GM10847 (cell line): ENCODE results near the gene CLDN19.

Experiments used
- POLR2A ChIP-seq: IDR thresholded peaks from 2 replicates; pipeline ENCODE4 v1.6.1; 2011; ENCODE audit not compliant: insufficient read length; ENCODE audit errors: extremely low read depth

The CLDN19 gene, protein sequence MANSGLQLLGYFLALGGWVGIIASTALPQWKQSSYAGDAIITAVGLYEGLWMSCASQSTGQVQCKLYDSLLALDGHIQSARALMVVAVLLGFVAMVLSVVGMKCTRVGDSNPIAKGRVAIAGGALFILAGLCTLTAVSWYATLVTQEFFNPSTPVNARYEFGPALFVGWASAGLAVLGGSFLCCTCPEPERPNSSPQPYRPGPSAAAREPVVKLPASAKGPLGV

DNA sequence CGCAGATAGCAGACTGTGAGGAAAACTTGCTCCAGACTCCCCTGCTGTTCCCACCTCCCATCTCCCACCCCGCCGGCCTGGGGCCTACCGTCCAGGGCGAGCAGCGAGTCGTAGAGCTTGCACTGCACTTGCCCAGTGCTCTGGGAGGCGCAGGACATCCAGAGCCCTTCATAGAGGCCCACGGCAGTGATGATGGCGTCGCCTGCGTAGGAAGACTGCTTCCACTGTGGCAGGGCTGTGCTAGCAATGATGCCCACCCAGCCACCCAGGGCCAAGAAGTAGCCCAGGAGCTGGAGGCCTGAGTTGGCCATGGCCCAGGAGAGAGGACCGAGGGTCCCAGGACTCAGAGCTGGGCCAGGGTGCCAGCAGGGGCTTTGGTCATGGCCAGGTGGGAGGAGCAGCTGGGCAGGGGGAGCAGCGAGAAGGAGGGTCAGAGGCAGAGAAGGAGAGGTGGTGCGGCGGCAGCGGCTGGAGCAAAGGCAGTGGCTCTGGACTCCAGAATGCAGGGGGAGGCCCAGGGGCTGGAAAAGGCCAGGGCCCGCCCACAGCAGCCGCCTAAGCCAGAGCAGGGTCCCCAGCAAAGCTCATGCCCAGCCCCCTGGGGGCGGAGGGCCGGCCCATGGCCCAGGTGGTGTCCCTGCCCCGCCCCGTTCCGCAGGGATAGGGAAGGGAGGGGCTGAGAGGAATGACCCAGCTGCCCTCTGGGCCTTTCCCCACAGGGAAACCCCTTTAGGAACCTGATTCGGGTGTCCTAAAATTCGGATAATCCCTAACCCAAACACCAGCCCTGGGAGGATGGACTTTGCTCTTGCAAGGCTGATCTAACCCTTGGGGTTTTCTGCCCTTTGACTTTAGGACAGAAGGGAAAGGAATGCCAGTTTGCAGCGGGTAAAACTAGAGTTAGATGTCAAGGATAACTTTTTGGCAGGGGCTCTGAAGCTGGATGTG lies at the start of gene CLDN19:
CLDN19 (minus strand) TSS at position 484 of the 948 bp plus-strand sequence; CDS start at position 311, 173 bp downstream.
- TF ChIP-seq POLR2A, result no peak

DNA sequence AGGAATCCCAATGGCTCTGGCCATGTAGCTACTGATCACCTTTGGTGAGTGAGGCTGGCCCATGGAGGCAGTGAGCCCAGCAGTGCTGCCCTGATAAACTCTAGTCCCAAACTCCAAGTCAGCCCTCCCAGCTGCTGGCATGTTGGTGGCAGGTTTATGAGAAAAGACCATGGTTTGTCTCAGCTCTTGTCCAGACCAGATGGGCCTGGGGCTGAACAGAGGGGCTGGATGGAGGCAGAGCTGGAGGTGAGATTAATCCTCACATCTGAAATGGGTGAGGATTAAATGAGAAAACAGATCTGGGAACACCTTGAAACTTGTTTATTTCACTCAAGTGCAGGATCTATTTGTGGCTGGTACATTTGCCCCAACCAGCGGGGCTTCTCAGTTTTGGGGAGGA lies 48.0 kb upstream of the CLDN19 start:
- TF ChIP-seq POLR2A, result no peak

DNA sequence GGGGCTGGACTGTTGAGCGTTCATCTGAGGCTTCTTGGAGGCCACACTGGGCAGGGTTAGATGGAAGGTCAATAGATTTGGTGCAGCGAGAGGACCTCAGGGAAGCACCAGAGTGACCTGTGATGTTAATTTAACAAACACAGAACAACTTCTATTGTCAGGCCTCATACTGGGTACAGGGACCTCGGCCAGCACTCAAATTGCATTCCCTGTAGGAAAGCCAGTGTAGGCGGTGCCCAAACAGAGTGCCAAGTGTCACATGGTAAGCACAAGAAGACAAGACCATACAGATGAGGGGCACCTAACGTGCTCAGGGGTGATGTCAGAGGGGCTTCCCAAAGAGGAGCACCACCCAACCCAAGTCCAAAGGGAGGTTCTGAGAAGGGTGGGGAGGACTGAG lies 46.1 kb upstream of the CLDN19 start:
- no peak for TF ChIP-seq POLR2A

DNA sequence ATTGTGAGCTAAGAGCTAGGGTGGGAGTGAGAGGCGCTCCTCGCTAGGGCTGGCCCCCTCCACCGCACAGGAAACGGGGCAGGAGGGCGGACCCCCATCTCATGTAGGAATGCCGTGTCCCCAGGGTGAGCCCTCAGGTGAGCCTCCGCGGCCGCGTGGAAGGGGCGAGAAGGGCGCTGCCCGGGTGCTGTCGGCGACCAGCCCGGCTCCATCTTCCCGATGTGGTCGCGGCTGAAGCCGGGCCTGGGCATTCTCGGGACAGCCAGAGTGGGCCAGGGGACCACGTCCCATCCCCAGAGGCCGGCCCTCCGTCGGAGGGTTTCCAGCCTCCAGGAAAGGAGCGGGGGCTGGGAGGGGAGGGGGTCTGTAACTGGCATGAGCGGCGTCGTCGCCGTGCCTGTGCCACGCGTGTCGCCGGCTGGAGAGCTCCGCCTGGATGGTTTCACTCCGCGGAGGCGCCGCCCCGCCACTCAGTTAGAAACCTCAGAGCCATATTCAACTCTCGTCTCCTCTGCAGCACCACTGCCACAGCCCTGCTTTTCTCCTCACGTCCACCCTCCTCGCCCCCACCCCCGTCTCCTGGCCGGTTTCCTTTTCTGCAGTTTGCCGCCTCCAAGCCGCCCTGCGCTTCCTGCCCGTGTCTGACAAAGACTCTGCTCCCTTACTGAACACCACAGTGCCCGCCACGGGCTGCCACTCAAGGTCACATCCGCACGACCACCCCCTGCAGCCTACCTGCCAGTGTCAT lies 45.1 kb upstream of the CLDN19 start, which contains the start of gene TMEM269:
TMEM269 (plus strand) TSS at position 46 of the 748 bp plus-strand sequence. CDS start 4,903 bp downstream, outside the sequence.
- no peak for TF ChIP-seq POLR2A

DNA sequence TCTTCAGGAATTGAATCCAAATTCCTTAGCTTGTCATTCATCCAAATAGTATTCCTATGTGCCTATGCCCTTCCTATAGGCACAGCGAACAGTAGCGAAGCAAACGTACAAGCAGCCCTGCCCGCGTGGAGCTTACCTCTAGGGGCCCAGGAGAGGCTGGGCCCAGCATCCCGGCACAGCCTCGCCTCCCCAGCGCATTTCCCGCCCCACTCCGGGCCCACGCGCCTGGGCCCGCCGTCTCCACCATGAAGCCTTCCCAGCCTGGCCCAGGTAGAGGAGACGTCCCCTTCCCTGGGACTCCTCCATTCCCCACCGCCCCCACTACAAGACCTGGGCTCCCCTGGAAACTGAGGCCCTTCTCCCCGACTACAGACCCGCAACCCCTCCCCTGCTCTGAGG lies 44.5 kb upstream of the CLDN19 start:
- no peak for TF ChIP-seq POLR2A

DNA sequence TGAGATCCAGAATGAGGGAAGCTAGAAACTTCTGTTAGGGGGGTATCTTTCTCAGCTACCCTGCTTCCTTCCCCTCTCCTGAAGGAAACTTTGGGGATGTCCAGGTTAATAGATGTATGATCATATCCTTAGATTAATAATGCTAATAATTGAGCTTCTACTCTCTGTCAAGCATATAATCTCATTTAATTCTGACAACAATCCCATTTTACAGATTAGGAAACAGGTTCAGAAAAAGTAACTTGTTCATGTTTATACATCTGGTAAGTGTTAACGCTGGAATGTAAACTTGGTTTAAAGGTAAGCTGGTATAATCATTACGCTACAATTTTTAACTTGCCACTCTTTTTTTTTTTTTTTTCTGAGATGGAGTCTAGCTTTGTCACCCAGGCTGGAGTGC lies 43.1 kb upstream of the CLDN19 start:
- no peak for TF ChIP-seq POLR2A

DNA sequence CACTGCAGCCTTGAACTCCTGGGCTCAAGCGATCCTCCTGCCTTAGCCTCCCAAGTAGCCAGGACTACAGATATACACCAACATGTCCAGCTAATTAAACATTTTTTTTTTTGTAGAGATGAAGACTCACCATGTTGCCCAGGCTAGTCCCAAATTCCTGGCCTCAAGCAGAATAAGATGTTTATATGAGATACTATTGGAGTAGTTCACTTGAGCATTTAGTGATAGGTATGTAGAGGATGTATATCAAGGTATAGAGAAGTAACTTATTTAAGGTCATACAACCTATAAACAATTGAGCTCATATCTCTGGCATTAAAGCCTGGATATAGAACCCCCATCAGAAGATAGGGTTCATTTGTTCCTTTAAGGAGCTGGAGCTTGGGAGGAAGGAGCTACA lies 40.1 kb upstream of the CLDN19 start:
- TF ChIP-seq POLR2A, result no peak

DNA sequence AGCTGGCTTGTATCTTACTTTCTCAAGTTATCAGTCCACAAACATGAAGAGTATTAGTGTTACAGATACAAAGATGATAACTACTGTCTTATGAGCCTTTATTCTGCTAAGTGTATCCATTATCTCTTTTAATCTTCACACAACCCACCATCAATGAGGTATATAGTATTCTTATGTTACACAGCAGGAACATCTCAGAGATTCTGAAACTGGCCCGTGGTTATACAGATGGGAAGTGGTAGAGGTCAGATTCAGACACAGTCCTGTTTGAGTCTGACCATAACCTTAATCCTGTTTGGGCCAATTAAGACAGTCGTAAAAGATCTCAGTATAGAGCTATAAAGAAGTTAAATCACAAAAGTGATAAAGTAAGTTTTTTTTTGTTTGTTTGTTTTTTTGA lies 39.7 kb upstream of the CLDN19 start:
- TF ChIP-seq POLR2A, result no peak

DNA sequence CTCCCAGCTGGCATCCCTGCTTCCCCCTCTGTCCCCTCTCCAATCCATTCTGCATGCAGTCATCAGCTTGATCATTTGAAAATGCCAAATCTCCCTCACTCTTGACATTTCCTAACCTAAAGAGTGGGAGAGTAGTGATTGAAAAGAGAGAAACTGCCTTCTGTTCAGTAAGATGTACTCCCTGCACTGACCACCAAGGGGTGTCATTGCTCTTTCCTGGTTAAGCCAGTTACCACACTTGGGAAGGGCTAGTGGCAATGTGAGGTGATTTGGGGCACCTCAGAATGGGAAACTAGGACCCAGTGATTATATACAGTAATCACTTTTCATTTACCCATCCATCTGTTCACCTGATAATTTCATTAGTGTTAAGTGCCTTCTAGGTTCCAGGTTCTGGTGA lies 37.8 kb upstream of the CLDN19 start:
- TF ChIP-seq POLR2A, result no peak

DNA sequence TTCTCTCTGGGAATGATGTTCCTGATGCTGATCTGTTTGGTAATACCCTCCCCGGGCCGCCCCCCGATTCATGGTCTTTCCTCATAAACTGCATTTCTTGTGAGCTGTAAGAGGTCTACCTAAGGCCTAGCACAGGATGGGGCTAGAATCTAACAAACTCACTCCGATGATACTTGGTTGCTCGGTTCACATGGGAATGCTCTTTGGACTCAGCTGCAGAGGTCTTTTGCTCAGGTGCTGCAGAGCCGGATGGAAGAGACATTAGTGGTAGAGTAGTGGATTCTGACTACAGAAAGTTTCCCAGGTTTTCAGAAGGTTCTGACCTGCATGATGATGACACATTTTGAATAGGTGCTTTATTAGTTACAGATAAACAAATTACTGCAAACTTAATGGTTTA lies 36.5 kb upstream of the CLDN19 start:
- no peak for TF ChIP-seq POLR2A

DNA sequence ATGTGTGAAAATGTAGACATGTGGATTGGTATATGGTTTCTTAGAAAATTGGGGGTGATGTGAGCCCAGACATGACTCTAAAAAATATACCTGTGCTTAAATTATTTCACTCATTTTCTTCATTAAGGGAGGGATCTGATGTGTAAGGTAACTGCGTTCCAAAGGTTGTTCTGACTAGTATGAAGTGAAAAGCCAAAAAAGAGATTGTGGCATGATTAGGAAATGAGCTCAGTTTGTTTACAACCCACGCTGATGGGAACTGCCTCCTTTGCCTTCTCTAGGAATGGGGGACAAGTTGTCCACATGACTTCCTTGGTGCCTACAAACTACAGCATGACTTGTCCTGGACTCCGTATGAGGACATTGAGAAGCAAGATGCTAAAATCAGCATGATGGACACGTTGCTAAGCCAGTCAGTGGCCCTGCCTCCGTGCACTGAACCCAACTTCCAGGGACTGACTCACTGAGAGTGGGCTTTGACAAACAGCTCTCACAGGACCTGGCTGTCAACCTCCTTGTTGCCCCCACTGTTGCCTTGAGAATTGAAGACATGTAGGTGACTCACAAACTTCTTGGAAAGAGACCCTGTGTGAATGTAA lies 35.0 kb upstream of the CLDN19 start:
- no peak for TF ChIP-seq POLR2A

DNA sequence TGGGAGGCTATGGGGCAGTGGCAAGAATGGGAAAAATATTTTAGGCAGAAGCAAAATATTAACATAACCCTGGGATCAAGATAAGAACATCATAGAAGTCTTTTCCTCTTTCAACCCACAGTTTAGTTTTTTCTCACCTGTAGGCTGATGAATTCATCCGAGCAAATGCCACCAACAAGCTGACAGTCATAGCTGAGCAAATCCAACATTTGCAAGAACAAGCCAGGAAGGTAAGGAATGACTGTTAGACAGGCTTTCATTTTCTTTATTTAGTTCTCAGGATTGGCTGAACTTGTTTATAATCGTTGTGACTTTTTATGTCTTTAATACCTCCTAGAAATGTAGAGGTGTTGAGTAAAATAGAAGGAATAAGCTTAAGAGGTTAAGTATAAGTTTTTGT lies 33.4 kb upstream of the CLDN19 start:
- TF ChIP-seq POLR2A, result no peak

DNA sequence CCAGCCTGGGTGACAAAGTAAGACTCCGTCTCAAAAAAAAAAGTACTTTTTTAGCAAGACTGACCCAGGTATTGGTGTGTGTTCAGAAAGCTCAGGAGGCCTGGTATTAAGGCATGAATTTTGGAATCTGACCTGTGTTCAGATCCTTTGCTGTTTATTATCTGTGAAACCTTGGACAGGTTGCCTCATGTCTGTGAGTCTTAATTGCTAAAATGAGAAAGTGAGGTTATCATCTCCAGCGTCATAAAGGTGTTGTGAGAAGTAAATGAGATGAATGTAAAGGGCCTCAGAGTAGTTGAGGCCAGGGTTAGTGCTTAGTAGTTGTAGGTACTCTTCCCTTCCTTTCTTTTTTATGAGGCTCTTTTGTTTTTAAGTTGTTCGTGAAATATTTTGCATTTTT lies 29.8 kb upstream of the CLDN19 start:
- TF ChIP-seq POLR2A, result no peak

DNA sequence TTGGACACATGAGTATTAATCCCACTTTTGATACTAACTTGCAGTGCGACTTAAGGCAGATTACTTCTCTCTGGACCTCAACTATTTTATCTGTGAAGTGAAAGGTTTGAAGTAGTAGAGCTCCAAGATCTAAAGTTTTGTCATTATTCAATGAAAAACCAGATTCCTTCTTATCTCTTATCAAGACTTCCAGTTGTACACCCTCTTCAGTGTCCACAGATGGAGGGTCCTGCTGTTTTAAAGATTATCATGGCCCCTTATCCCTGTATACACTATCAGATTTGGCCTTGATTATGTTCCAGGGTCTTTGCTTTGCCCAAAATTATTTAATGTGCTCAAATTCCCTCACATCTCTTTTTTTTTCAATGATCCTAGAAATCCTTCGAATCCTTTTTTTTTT lies 28.1 kb upstream of the CLDN19 start:
- no peak for TF ChIP-seq POLR2A

DNA sequence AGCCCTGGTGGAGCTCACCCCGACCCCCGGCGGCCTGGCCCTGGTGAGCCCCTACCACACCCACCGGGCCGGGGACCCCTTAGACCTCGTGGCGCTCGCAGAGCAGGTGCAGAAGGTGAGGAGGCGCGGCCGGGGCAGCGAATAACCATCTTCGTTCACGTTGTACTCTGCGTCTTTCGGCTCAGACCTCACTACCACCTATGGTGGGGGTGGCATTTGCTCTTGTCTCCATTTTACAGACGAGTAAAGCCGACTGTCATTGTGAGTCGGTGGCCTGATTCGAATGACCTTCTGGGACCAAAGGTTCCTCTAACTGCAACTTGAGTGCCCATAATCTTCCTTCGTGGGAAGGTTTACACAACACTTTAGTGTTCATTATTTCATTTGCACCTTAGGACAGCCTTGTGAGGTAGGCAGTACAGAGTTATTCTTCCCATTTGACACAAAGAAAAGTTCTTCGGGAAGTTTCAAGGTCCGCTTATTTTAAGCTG lies 27.5 kb upstream of the CLDN19 start:
- no peak for TF ChIP-seq POLR2A

DNA sequence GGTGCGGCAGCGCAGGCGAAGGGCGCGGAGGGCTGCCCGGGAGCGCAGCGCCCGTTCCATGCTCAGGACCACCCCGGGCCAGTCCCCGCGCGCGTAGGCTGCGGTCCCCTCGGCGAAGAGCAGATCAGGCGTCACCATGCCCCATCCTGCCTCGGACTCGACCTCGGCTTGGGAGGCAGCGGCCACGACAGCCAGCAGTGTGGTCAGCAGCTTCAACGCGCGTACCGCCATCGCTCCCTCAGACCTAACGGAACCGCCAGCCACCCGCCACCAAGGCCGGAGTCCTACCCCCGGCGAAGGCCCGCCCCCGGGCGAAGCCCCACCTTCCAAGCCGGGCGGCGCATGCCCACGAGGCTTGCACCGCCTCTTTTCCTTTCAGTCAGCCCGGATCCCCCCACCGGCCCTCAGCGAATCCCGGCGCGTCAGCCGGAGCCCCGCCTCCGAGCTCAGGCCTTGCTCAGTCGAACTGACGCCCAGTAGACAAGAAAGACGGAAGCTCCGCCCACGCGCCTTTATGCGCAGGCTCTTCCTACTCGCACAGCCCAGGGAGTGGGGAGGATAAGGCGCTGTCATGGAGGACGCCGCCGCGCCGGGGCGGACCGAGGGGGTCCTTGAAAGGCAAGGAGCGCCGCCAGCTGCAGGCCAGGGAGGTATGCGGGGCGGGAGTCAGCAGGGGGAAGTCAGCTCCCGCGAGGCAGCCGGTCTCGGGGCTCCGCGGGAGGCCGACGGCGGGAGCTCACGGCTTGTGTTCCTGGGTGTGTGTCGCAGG lies 26.9 kb upstream of the CLDN19 start, which contains the start of the genes C1orf50 and P3H1:
C1orf50 (plus strand) TSS at position 509 of the 769 bp plus-strand sequence; CDS start at position 572, 63 bp downstream.
P3H1 (minus strand) TSS at position 288 of the 769 bp plus-strand sequence; CDS start at position 231, 57 bp downstream.
- TF ChIP-seq POLR2A, result peak; percentile 91
